Urothelium cell line (cell line): ENCODE measurements around the gene TNS3.

ENCODE experiments used
- DNase-seq: peaks from one replicate; pipeline ENCODE4 v3.0.0; 2011; ENCODE audit warnings: low spot score, mixed read lengths
- FAIRE-seq: peaks from 2 replicates; lab custom pipeline; 2011; peaks lifted over from hg19 to GRCh38; lab: Jason Lieb, UNC

Gene TNS3

DNA sequence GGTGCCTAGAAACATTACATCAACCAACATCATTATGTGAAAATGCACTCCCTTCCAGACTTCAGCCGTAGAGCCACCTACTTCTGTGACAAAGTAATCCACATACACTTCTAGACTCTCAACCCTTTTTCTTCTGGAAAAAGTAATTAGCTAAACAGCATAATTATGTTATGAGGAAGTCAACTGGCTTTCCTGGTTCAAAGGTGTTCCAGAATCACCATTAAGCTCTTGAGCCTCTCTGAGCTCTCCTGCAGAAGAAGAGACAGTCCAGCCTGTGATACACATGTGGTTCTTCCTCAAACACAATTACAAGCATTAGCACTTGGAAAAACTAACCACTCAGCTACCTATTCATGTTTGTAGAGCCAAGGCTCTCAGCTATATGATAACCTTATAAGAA lies 52.5 kb downstream of the TNS3 start:
- FAIRE-seq, result no peak
- no peak for DNase-seq

DNA sequence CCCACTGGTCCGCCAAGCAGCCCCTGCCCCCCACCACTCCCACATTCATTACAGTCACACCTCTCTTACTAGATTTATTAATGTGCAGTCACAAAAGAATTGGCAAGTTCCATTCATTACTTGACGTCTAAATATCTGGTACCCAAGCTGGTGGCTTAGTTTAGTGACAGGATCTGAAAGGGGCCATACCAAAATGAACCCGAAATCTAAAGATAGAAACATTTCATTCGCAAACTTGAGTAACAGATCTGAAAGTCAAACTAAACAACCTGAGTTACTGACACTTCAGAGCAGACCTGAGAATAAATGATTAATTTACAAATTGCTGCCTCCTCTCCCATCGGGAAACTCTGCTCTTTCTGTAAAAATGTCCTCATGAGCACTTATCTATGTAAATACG lies 53.4 kb downstream of the TNS3 start:
- DNase-seq, result no peak
- no peak for FAIRE-seq

DNA sequence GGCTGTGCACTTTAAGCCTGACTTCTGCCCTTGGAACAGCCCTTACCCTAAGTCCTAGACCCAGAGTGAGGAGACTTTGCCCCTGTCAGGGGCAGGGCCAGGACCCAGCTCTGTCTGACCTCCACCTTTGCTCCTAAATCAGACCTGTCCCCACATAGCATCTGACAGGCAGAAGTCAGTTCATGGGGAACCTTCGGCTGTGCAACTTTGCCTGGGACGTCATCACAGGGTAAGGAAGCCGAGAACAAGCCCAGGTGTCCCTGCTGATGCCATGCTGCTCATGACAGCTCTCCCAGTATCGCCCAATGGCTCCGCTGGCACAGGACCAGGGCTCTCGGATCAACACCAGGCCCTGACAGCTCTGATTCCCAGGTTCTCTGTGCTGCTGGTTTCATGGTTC lies 55.4 kb downstream of the TNS3 start:
- DNase-seq (no peak), FAIRE-seq (no peak)

DNA sequence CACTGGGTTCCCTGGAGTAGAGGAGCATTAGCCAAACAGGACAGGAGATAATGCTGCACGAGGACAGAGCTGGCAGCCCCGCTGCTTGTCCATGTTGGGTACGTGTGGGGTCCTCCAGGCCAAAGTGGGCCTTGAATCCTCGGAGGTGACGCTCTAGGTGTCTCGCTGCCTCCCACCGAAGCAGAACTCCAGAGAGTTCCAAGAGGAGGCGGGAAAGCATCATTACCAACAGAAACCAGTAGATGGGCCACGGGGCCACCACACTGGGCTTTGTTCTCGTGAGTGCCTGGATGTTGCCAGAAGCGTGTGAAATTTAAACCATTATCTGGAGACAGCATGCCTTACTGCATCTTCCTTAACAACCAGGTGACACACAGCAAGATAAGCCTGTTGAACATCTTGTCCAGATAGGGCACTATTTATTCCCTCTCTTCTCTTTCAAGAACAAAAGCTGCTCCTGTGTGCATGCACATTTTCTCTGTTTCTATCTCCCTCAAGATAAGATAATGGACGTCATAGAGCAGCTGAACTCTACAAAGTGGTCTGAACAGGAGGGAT lies 56.8 kb downstream of the TNS3 start:
- FAIRE-seq (no peak), DNase-seq (no peak)

DNA sequence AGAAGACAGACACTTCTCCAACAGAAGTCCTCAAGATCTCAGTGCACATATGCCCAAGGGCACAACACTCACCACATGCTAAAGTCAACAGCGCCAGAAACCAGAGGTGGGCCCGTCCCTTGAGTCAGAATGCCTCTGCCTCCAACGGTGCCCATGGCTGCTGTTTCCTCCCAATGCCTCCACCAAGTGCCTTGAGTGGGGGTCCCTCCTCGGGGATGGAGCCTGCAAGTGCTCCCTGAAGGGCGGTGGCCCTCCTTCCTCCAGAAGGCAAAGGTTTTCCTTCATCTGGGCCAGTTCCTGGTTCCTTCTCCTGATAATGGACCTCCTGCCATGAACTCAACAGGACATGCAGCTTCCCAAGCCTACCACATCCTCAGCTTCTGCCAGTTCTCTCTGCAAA lies 58.5 kb downstream of the TNS3 start:
- DNase-seq (no peak), FAIRE-seq (no peak)

DNA sequence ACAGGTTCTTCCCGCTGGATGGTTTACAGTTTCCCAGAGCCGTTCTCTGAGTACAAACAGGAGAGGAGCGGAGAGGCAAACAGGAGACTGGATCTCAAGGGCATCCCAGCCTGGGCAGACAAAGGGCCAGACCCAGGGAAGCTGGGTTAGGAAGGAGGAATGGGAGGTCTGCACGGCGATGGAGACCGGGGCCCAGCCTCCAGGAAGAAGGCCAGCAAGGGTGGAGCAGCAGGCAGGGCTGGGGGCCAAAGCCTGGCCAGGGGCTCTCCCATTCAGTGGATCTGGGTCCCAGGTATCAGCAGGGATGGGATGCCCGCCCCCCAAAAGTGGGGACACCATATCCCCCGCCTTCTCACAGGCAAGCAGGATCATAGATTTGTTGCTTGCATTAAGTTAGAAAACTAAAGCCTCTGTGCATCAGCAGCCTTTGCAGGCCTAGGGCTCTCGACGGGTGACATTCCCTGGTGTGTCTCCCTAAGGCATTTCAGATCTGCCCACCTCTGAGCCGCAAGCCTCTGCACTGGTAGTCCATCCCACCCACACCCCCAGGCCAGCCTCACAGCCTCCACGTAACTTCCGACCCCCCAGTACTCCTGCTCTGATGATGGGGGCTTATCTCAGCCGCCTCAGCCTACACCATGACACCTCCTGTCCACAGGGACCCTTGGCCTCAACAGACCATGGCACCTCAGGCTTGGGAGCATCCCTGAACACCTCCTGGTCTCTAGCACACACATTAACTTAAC lies 59.9 kb downstream of the TNS3 start:
- no peak for DNase-seq
- no peak for FAIRE-seq

DNA sequence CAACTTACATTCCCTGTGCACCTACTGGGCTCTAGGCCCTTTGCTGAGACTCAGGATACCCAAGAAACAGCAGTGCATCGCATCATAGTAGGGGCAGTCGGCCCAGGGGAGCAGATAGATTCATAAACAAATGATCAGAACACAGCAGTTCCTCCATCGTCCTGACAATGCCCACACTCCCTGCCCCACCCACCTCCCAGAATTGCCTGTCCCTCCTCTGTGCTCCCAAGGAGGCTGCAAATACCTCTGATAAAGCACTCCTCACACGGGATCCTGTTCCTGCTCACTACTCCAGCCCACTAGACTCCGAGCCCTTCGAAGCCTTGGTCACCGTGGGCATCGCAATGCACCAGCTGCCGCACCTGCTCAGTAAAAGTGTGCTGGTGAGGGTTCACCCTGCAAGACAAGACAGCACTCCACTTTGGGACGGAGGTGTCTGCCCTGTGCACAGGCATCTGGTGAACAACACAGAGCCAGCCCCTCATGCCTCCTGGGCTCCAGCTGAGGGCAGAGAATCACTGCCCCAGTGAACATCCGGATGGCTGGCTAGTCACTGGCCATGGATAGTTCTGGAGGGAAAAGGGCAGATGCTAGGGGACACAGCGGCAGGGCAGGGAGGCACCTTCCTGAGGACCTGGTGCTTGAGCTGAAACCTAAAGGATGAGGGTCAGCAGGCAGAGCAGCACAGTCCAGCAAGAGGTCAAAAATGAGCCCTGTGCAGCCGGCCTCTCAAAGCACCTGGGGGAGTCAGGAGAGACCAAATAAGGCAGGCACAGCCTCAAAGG lies 60.7 kb downstream of the TNS3 start:
- DNase-seq (no peak), FAIRE-seq (peak; percentile 63)

DNA sequence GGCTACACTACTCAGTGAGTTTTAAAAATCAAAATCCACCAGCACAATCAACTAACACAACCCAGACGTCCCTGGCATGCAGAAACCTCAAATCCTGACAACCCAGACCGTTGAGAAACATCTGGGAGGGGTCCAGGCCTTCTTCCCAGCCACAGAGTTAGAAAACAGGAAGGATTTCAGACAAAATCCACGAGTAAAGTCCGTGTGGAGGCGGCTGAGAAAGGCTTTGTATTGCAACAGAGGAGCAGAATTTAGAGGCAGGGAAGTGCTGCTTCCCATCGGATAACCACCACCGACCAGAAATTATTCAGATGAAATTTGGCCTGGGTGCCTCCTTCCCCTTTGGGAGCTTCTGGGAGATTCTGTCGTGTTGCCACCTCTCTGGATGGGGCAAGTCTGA lies 61.5 kb downstream of the TNS3 start:
- no peak for FAIRE-seq
- no peak for DNase-seq

DNA sequence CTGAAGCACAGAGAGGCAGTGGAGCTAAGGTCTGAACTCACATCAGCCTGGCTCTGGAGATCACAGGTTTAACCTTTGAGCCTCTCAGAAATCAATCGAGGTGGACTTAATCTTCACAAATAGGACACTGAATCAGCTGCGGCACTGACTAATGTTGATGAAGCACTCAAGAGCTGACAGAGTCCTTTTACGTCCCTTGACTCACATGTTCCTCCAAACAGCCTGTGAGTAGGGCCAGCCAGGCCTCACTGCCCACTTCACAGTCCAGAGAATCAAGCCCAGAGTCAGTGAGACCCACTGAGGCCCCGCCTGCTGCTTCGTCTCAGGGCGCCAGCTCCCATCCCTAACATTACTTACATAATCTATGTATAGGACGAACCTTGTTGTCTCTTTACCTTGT lies 63.1 kb downstream of the TNS3 start:
- no peak for FAIRE-seq
- DNase-seq, result no peak

DNA sequence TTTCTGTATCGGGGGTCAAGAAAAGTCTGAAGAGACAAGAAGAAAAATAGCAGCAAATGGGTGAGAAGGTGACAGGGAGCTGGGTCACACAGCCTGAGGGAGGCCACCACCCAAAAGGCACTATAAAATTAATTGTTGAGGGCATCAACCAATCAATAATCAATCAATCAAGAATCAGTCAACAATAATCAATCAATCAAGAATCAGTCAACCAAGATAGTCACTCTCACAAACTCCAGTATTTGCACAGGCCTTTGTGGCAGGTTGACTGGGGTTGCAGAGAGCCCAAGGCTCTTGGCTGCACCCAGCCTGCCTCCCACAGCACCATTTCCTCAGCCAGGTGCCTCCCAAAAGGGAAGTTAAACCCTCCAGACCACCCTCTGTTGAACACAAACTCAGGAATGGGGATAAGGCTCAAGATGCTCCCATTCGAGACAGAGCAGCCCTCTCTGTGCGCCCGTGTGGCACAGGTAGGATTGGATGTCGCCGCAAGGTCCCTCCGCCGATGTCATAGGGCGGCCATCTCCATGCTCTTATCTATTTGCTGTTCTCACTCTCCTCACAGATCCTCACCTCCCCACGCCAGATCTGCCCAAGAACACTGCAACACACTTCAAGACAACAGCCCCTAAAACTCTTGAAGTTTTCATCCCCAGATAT lies 64.0 kb downstream of the TNS3 start:
- DNase-seq (no peak), FAIRE-seq (peak; percentile 40)

DNA sequence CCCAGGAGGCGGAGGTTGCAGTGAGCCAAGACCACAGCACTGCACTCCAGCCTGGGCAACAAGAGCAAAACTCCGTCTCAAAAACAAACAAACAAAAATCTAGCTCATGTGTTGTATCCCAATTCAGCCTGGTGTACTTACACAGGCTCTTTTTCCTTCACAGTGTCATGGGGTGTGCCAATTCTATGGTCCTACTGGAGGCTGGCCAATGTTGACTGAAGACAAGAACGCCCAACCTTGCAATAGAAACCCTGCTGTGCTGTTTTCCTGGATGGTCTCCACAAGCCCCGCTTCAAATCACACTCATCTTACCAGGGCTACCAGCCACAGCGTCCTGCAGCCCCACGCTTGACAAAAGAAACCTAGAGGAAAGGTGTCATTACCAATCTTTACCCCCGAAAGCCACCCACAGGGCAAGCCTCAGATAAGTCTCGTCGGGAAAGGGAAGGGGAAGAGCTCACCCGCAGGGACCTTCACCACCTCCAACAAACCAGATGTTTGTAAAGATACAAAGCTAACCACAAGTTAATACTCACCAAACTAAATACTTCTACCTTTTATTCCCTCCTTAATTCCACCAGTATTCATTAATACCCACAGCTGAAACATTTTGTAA lies 64.8 kb downstream of the TNS3 start:
- FAIRE-seq, result no peak
- DNase-seq, result no peak

DNA sequence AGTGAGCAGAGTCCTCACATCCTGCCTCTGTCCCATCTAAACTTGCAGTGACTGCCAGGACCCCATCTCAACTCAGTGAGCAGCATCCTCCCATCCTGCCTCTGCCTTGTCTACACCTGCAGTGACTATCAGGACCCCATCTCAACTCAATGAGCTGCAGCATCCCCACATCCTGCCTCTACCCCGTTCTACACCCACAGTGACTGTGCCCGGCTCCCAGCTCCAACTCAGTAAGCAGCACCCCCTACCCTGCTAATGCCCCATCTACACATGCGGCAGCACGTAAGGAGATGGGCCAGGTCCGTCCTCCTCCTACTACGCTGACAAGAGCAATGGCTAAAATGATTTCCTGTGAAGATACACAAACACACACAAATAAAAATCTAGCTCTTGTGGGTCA lies 65.5 kb downstream of the TNS3 start:
- DNase-seq (no peak), FAIRE-seq (no peak)

DNA sequence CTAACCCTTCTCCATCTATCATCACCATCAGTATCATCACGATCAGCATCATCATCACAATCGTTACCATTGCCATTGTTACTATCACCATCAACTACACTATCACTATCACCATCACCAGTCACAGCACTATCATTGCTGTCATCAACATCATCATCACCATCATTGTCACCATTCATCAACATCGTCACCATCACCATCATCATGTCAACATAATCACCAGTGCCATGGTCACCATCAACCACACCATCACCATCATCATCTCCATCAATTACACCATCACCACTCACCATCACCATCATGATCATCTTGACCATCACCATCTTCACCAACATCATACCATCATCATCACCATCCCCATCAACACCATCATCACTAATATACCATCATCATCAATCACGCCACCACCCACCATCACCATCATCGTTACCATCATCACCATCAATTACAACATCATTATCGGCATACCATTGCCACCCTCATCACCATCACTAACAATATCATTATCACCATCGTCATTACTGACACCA lies 66.5 kb downstream of the TNS3 start:
- FAIRE-seq (peak; percentile 99), DNase-seq (no peak)

DNA sequence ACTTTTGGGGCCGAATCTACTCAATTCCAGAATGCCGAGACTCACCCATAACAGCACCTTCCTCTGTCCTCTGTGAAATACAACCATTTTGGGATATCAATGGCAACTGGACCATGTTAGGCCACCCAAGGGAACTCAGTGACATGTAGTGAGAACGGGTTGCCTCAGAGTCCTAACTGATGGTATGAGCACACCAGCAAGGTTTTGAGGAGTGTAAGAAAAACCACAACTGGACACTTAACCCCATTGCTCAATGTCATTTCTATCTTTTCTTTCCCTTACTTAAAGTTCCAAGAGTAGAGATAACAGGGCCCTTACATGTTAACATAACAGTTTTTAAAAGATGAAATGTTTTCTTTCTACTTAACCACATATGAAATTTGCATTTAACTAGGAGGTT lies 67.1 kb downstream of the TNS3 start:
- FAIRE-seq (peak; percentile 20), DNase-seq (no peak)

DNA sequence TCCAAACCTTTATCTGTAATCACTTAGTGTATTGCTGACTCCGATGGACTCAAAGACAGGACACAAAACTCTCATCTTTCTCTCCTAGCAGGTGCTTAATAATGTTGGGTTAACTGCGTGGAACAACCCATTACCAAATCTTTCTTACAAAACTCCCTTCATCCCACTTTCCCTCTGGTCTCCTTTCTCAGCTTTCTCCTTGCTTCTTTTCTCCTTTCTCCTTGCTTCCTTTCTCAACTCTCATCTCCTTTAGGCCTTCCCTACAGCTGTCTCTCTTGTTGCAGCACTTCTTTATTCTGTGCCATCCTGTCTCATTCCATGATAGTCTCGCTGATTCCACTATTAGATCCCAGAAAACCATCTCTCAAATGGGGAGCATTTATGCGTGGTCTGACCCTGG lies 67.5 kb downstream of the TNS3 start:
- no peak for FAIRE-seq
- DNase-seq, result no peak

DNA sequence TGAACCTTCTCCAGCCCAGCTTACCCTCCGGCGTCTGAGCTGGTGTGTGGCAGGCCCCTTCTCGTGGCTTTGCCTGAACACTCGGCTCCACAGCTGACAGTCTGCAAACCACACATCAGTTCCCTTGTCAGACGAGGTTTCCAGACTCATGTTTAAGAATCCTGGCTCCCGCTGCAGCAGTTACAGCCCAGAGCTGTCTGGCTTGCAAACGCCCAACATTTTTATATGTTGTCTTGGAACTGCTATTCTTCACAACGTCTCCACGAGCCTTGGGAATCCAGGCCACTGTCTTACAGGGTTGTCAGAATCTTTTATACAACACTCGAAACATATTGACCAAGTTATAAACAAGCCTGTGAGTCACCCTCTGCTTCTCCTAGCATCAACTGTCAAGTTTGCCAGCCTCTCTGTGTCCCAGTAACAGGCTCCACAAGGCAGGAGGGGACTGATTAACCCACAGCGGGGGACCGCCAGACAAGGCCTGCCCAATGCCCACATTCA lies 68.1 kb downstream of the TNS3 start:
- DNase-seq, result no peak
- FAIRE-seq, result no peak

DNA sequence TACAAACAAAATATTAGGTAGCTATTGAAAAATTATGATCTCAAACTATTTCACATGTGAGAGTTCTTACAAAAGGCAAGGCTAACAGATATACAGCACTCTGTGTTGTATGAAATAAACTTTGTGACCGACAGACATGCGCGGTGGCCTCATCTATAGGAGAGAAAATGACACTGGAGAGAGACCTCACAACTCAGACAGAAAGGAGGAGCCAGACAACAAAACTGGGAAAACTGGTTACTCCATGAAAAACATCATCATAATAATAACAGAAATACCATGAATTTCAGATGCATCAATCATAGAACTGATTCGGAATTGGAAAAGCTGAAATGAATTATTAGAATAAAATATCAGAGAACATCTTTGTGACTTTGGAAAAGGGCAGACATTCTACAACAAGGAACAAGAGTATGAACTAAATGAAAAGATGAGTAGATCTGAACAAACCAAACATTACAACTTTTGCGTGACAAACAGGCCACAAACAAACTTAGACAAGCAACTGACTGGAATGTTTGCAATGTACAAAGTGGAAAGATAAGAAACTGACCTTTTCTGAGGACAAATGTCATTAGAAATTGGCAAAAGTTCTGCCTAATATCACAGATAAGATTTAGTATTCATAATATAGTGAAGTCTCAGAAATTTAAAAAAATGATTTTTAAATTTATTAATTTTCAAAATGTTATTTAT lies 69.3 kb downstream of the TNS3 start:
- DNase-seq, result no peak

DNA sequence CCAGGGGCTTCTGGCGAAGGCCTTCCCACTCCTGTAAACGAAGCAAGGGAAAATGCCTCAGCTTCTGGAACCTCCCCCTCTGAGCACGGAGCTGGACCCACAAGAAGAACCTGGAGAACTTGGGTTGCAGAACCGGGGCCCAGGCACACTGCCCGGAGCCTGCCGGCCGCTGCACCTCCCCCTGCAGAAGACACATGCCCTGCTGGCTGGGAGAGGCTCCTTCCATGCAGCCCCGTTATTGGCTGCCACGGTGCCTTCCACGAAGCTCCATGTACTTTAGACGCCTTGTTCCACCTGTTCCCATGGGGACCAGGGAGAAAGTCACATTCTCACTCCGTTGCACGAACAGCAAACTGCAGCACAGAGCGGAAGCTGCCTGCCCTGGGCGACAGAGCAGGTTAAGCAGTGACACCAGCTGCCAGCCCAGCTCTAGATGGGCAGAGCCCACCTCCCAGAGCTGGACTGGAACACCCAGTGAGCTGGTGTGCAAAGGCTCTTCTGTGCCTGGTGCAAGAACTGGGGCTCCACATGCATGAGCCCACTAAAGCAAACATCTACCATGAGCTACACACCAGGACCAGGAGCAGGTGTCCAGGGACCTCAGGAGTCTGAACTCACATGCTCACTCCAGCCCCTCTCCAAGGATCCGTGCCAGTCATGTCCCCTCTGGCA lies 70.1 kb downstream of the TNS3 start:
- FAIRE-seq (peak; percentile 32), DNase-seq (no peak)

More for the DNA sequence above, 69.3 kb downstream of the TNS3 start:
- FAIRE-seq, result no peak

DNA sequence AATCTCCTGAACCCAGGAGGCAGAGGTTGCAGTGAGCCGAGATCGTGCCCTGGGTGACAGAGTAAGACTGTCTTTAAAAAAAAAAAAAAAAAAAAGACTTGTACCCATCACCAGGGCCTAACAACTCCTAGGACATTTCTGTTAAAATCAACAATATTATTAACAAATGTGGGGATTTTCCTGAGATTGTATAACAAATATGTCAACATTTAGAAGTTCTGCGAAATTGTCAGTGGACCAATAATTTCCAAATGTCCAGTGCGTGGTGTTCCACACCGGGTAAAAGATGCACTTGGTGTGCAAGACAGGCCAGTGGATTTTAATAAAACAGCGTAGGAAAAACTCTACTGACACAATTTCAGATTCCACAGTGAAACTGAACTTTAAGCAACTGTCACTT lies 71.1 kb downstream of the TNS3 start:
- FAIRE-seq (no peak), DNase-seq (no peak)

DNA sequence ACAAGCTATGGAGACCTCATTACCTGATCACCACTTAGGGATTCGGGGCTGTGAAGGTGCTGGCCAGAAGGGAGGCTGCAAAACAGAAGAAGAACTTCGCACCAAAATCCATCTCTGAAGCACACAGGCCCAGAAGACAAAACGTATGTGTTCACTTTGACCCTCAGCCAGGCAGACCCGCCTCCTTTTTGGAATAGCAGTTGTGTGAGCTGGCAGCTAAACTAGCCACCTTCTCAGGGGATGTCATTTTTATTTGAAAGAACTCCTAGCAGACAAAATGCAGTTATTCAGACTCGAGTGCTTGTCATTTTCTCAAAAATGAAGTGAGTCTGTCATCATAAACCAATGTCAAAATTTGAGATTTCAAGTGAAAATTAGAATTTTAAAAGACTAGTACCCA lies 71.7 kb downstream of the TNS3 start:
- no peak for DNase-seq
- FAIRE-seq, result no peak
